Measurements from ENCODE around the gene SIMC1. TPM values are rescaled to one million over a fixed set of nuclear protein-coding genes. Genes with fewer than 3 reads are reported as not detected.

SIMC1 gene
- total RNA-seq, 1 experiment from 2014 or later = 25.4 TPM

GRCh38 chr5:176379881-176380280 lies 141.7 kb downstream of the SIMC1 start:
- CTCF ChIA-PET = interaction anchor here (0.6 kb wide), 1 partner anchor 32 kb away, joined by 3 read pairs; no protein-coding TSS in a partner anchor
- H3K36me3 Mint-ChIP-seq (ENCODE audit: insufficient read depth, unreplicated experiment) = peaks cover 60% of the 10 kb centered on the region
- no peak overlapping the region for H3K27ac Mint-ChIP-seq (ENCODE audit: low read depth, unreplicated experiment)
- POLR2A ChIA-PET = interaction anchor here (1.7 kb wide), 1 partner anchor 8 kb away, joined by 4 read pairs; the partner anchor contains the start of genes HIGD2A and NOP16
- BruUV-seq (replicated peaks) = no TSS peak
- no peaks in the 10 kb centered on the region for H3K27me3 Mint-ChIP-seq (ENCODE audit: insufficient read depth, unreplicated experiment)
- TF ChIP-seq CTCF (IDR thresholded peaks at IDR 0.05; ENCODE audit: unreplicated experiment) = no peak
- intact Hi-C loops (cut with micrococcal nuclease) = loop anchor here (10.0 kb wide), 1 partner anchor 565 kb away; no protein-coding TSS in a partner anchor
- H3K4me3 Mint-ChIP-seq (ENCODE audit: unreplicated experiment) = no peak overlapping the region
- DNase-seq (ENCODE audit: unreplicated experiment) = no peak
- no peaks in the 10 kb centered on the region for H3K9me3 Mint-ChIP-seq (ENCODE audit: unreplicated experiment)
- H3K4me1 Mint-ChIP-seq (ENCODE audit: insufficient read depth, unreplicated experiment) = no peaks in the 10 kb centered on the region

GRCh38 chr5:176381423-176381822 lies 143.2 kb downstream of the SIMC1 start:
- Mint-ChIP-seq H3K36me3 (ENCODE audit: insufficient read depth, unreplicated experiment) (peaks cover 74% of the 10 kb centered on the region), H3K27ac (ENCODE audit: low read depth, unreplicated experiment) (no peak overlapping the region), H3K27me3 (ENCODE audit: insufficient read depth, unreplicated experiment) (no peaks in the 10 kb centered on the region), H3K4me3 (ENCODE audit: unreplicated experiment) (no peak overlapping the region), H3K9me3 (ENCODE audit: unreplicated experiment) (no peaks in the 10 kb centered on the region), H3K4me1 (ENCODE audit: insufficient read depth, unreplicated experiment) (peaks cover 12% of the 10 kb centered on the region)
- no peak for TF ChIP-seq CTCF (IDR thresholded peaks at IDR 0.05; ENCODE audit: unreplicated experiment)
- ChIA-PET CTCF (interaction anchor here (0.8 to 1.0 kb wide), 2 partner anchors 20 to 24 kb away, joined by 3 to 4 read pairs; partner anchors contain the start of gene KIAA1191), POLR2A (no interaction called here)
- DNase-seq (ENCODE audit: unreplicated experiment) = no peak
- BruUV-seq (replicated peaks) = no TSS peak
- intact Hi-C loops (cut with micrococcal nuclease) = loop anchor here (10.0 kb wide), 1 partner anchor 567 kb away; no protein-coding TSS in a partner anchor

GRCh38 chr5:176381979-176382378 lies 143.8 kb downstream of the SIMC1 start:
- no peak for DNase-seq (ENCODE audit: unreplicated experiment)
- H3K27ac Mint-ChIP-seq (ENCODE audit: low read depth, unreplicated experiment) = peak overlapping the region; percentile 31
- H3K27me3 Mint-ChIP-seq (ENCODE audit: insufficient read depth, unreplicated experiment) = no peaks in the 10 kb centered on the region
- no peak for TF ChIP-seq CTCF (IDR thresholded peaks at IDR 0.05; ENCODE audit: unreplicated experiment)
- H3K4me3 Mint-ChIP-seq (ENCODE audit: unreplicated experiment) = no peak overlapping the region
- H3K36me3 Mint-ChIP-seq (ENCODE audit: insufficient read depth, unreplicated experiment) = peaks cover 80% of the 10 kb centered on the region
- no TSS peak for BruUV-seq (replicated peaks)
- intact Hi-C loops (cut with micrococcal nuclease) = loop anchor here (10.0 kb wide), 1 partner anchor 567 kb away; no protein-coding TSS in a partner anchor
- no peaks in the 10 kb centered on the region for H3K9me3 Mint-ChIP-seq (ENCODE audit: unreplicated experiment)
- CTCF ChIA-PET = interaction anchor here (0.8 kb wide), 1 partner anchor 21 kb away, joined by 4 read pairs; the partner anchor contains the start of gene KIAA1191
- H3K4me1 Mint-ChIP-seq (ENCODE audit: insufficient read depth, unreplicated experiment) = peaks cover 18% of the 10 kb centered on the region
- POLR2A ChIA-PET = no interaction called here

GRCh38 chr5:176382721-176383120 lies 144.5 kb downstream of the SIMC1 start:
- peaks cover 87% of the 10 kb centered on the region for H3K36me3 Mint-ChIP-seq (ENCODE audit: insufficient read depth, unreplicated experiment)
- H3K4me3 Mint-ChIP-seq (ENCODE audit: unreplicated experiment) = no peak overlapping the region
- H3K27me3 Mint-ChIP-seq (ENCODE audit: insufficient read depth, unreplicated experiment) = no peaks in the 10 kb centered on the region
- no peak overlapping the region for H3K27ac Mint-ChIP-seq (ENCODE audit: low read depth, unreplicated experiment)
- H3K4me1 Mint-ChIP-seq (ENCODE audit: insufficient read depth, unreplicated experiment) = peaks cover 22% of the 10 kb centered on the region
- ChIA-PET POLR2A (no interaction called here), CTCF (no interaction called here)
- no peaks in the 10 kb centered on the region for H3K9me3 Mint-ChIP-seq (ENCODE audit: unreplicated experiment)
- DNase-seq (ENCODE audit: unreplicated experiment) = no peak
- TF ChIP-seq CTCF (IDR thresholded peaks at IDR 0.05; ENCODE audit: unreplicated experiment) = no peak
- no TSS peak for BruUV-seq (replicated peaks)
- intact Hi-C loops (cut with micrococcal nuclease) = loop anchor here (10.0 kb wide), 1 partner anchor 568 kb away; no protein-coding TSS in a partner anchor
